Renal cortical epithelial cell (primary cell): Measurements from ENCODE around the gene REXO5. TPM values are rescaled to one million over a fixed set of nuclear protein-coding genes. Genes with fewer than 3 reads are reported as not detected.
A peak's percentile ranks its signal among the peaks of the same experiment; 100 is the strongest.

Experiments used
- DNase-seq: peaks from one replicate; pipeline ENCODE4 v3.0.0-alpha.2; 2011; ENCODE audit warnings: low read depth
- total RNA-seq: library from RNA; depleted of rRNA; stranded (reverse); fragments of >200 nt; gene quantifications from 2 replicates; pipeline ENCODE4 v1.2.3, GENCODE V29; 2014

REXO5 gene
- total RNA-seq, 1 donor from 2014 or later, result 3.8 TPM

DNA sequence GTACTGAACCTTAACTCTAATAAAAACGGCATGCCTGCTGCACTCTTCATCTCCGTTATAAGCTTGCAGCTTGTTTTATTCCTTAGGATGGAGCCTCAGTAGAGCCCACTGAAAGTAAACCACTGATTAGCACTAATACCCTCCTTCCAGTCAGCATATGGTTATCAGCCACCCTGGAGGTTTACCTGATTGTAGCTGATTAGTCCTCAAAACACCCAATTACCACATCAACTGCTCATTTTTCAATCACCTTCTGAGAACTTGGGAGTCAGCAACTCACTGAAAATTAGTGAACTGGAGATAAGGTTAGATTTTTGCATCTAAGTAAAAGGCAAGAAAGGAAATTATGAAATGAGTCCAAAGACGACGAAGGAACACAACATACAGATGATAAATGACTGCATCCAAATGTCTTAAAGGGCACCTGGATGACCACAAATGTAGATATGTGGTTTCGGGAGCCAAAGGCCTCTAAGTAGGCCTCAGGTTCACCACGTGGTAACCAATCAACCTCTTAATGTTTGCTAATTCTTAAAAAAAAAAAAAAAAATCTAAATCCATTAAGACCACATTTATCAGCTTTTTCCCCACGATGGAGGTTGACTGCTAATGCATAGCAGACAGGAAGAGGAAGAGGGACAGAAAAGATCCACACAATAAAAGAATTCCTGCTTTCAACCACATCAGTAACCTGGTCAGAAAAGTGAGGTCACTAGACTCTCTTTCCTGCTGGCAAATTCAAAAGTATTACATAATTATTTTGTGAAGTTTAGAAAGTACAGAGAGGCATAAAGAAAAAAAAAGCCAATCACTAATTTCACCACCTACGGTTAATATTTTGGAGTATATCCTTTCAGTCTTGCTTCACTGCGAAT lies 65.9 kb downstream of the REXO5 start:
- DNase-seq, result no peak

DNA sequence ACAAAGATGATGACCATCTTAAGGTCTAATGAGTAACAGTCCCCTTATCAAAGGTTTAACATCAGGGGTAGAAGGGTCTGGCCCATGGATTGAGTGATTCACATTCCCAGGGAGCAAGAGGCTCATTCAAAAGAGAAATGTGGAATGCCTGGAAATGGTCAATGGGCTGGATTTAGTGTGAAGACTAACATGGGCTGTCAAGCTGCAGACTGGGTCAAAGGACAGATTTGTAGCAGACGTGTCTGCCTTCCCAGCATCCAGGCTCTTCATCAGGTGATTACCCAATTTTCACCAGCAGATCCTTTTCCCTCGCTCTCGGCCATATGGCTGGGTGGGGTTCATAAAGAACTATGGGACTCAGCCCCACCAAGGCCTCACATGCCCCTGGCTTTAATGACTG lies 67.0 kb downstream of the REXO5 start:
- no peak for DNase-seq

DNA sequence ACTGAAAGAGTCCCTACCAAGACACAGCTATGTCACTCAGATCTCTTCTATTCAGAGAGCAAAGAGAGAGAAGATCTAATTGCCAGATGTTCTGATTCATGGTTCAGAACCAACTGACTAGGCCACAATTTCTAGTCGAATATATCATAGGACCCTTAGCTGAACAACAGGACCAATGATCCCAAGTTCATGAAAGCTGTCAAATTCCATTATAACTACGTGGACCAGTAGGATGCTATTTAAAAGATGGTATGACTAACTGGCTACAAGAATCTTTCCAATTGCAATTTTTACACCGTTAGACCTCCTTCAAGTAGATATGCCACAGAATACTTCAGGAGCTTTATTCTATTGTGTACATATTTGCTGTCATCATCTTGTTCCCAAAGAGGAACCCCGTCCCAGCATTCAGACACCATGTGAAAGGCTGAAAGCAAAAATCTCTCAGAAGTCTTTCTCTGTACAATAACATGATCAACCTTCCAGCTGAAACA lies 67.8 kb downstream of the REXO5 start:
- DNase-seq, result no peak

DNA sequence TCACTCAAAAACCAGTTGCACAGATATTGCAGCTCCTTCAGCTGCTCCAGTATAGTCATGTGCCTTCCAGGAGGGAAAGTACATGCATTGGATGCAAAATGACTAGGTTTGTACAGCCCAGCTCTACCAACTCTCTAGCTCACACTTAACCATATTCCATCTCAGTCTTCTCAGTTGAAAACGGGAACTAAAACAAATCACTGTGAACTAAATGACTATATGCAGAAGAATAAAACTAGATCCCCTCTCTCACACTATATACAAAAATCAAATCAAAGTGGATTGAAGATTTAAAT lies 69.0 kb downstream of the REXO5 start:
- DNase-seq, result no peak

DNA sequence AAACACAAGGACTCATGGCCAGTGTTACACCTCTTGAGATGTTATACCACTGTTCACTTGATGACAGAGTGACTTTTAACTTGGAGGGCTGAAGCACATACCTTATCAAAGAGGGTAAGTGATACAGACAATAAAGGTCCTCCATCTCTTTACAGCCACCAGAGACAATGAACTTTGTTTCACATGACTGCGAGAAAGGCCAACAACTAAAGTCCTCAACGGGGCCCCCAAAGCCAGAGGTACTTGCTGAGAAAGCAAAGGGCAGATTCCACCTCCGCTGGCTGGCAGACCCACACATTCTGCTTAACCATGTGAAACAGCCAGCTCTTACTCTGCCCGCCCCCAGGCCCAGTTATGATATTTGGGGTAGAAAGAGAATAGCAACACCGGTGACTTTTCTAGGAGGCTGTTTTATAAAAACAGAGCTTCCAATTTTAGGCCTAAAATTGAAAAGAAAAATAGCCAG lies 72.4 kb downstream of the REXO5 start:
- peak; percentile 74 for DNase-seq

DNA sequence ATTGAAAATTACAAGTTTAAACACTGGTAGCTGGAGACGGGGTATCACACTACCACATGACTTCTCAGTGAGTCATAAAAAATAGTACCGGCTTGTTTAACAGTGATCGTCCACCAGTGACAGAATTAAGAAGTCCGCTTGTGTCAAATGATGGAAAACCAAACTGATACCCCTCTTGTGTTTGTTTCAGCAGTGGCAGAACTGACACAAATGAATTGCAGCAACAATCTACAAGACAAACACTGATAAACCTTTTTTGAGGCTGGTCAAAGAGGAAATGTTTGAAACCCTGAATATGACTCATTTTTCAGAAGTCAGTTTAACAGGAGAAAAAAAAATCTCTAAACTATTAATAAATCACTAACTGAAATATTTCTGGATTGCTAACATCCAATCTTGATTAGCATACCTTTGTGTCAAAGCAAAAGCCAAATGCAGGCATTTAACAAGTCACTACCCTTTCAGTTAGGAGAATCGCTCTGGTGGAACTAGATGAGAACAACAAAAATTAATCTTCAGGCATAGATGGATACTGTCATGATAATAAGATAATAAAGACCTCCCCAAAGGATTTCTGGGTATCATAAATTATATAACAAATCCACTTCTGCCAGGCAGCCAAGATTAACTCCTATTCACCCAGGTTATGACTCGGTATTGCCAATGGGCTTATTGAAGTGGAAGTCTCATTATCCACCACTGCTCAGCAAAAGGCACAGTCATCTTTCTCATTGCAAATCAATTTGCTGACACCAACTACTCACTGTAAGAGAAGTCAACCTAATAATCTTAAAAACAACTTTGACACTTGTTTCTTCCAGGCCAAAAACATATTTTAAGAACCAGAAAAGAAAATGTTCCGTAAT lies 73.1 kb downstream of the REXO5 start:
- peak; percentile 88 for DNase-seq

DNA sequence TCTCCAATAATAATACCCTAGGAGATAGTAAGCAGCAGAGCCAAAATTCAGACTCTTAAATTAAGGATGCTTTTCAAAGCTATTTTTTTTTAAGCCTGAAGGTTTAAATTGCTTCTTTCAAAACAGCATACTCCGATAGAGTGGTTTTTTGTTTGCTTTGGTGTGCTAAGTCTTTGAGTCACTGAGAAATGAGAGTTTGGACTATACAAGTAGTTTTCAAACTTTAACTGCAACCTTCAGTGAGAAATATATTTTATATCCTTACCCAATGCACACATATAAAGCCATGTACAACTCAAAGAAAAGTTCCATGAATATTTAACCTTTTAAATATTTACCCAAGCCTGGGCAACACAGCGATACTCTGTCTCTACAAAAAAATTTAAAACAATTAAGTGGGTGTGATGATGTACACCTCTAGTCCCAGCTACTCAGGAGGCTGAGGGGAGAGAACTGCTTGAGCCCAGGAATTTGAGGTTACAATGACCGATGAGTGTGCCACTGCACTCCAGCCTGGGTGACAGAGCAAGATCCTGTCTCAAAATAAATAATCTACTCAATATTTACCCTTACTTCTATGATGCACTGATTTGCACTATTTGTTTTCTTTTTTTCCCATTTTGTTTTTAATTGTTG lies 74.7 kb downstream of the REXO5 start:
- peak; percentile 37 for DNase-seq

DNA sequence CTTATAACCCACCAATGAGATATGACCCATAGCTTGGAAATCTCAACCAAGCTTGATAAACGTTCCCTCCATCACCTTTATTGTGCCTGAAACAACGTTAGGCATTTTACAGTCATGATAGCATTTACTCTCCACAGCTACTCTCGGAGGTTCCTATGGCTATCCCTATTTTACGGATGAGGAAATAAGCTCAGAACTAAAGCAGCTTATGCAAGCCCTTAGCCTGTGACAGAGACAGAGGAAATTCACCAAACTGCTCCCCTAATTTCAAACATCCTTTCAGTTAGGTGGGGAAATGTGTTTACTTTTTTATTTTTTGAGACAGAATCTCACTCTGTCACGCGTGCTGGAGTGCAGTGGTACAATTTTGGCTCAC lies 75.2 kb downstream of the REXO5 start:
- no peak for DNase-seq

DNA sequence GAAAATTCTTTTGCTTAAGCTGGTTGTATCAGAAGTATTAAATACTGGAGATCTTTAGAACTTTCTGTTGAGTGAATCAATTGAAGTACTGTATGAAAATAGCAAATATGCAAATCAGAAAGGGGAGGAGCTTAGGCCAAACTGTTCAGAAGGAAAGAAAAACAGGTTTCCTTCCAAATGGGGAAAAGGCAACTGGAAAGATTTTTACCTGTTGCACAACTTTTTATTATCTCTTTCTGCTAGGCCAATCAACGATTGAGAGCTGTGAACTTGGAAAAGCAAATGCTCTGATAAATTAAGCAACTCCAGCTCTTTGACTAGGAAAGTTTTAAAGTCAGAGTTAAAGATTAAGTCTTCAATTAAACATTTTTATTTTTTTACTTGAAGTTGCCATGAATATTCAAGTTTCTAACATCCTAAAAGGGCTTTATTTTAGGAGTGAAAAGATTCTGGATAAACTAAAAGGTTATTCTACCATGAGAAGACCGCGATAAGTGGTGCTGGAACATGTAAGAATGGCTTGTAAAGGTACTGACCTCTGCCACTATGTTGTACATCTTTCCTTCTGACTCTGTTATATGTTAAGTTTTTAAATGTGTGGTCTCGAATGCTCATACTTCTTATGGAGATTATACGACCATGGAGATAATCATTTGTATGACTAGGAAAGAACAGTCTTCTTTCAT lies 77.4 kb downstream of the REXO5 start:
- DNase-seq, result peak; percentile 78

DNA sequence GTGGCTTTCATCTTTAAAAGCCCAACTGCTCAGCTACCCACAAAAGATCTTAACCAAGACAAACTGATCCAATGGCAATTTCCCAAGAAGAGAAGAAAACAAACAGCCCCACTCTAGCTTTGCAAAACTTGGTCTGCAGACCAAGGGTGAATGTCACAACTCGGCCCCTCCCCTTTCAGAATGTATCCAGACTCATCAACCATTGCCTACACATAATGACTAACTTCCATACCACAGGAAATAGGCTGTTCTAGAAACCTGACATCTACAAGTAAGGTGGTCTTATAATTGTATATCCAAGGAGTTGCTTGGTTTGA lies 77.9 kb downstream of the REXO5 start:
- peak; percentile 68 for DNase-seq

DNA sequence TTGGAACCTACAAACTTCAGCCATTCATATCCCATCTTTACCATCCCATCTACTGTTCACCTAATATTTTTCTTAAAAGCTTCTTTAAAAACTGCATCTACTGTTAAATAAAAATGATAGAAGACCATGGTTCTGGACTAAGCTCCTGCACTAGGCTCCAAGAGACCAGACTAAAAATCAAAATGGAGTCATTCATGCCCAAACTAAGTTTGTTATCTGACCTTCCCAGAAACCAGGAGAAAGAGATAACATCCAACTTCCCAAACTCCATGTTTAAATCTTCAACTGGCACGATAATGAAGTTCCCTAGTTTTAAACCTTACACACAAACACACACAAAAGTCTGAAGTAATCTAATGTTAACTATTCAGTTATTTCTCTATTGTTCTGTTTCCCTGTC lies 80.0 kb downstream of the REXO5 start:
- no peak for DNase-seq

DNA sequence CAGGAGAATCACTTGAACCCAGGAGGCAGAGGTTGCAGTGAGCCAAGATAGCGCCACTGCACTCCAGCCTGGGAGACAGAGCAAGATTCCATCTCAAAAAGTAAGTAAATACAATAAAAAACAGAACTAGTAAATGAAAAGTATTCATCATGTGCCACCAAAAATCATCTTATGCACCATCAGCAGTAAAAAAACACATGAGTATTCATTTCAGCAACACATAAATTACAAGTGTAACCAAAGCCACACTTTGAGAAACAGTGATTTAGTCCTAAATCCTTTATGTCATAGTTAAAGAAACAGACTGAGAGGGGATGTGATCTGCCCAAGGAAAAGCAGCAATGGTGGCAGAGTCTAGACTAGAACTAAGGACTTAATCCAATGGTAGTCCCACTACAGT lies 80.9 kb downstream of the REXO5 start:
- DNase-seq, result no peak

DNA sequence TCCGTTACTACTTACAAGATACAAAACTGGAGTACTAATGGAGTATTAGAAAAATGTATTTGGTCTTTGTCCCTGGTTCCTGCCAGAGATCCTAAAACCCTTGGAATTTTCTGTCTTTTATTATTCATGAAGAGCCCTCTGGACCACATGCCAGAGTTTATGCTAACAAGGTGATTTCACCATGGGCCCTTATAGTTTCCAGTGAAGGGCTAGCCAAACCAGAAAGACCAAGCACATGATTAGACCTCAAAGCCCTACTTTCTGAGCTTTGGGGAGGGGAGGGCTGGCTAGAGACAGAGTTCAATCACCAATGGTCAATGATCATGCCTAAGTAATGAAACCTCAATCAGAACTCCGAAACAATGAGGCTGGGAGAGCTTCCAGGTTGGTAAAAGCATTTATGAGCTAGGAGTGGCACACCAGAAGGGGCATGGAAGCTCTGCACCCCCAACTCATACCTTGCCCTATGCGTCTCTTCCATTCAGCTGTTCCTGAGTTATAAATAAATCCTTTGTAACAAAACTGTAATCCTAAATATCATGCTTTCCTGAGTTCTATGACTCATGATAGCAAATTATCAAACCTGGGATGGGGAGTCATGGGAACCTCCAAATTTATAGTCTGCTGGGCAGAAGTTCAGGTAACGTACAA lies 83.4 kb downstream of the REXO5 start:
- peak; percentile 43 for DNase-seq

DNA sequence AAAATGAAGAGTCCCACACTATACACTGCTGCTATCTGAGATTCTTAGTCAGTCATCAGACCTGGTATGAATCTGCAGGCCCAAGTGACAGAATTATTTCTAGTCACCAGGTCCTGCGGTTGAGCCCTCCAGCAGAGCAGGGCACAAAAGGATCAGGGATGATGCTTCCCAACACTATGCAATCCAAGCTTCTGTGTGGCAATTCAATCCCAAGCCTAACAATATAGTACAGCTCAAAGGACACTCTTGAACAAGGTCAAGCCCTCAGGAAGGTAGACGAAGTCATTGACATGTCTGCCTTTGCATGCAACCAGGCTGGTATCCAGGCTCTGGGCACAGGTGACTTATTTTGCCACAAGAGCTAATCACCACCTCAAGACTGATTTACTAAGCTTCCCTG lies 88.1 kb downstream of the REXO5 start:
- DNase-seq, result no peak

DNA sequence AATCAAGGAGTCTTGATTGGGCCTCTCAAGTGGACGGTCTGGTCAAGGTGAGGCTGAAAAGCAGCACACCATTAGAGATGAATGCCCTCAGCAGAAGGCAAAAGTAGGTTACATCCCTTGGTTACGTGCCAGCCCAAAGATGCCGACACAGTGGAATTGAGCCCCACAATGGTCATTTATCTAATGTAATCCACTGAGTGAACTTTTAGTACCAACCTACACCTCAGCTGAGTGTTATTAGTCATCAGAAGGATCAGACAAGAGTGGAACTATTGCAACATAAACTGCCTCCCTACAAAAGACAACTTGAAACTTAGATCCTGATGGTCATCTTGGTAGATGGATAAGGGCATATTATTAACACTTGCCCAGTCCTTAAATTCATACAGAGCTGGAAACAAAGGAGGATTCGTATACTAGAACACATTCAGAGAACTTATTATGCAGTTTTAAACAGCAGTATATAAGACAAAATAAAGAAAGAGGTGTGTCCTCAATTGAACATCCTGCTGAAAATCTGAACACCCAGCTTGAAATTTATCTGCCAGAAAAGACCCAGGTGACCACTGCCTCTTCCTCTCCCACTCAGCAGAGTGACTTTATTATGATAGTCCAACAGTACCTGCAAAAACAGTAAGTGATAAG lies 91.0 kb downstream of the REXO5 start:
- DNase-seq, result peak; percentile 90

DNA sequence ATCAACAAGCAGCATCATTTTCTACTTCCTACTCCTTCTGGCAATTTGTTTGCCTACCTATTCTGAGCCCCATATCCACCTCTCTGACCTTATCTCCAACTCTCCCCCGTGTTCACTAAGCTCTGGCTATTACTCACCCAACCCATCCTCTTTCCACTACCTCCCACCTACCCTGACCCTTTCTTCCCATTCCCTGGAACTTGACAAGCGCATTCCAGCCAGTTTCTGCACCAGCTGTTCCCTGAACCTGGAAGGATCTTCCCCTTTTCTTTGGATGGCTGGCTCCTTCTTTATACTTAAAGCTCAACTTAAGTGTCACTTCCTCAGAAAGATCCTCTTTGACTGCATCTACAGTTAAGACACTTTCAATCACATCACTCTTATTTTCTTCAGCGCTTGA lies 91.6 kb downstream of the REXO5 start:
- no peak for DNase-seq

DNA sequence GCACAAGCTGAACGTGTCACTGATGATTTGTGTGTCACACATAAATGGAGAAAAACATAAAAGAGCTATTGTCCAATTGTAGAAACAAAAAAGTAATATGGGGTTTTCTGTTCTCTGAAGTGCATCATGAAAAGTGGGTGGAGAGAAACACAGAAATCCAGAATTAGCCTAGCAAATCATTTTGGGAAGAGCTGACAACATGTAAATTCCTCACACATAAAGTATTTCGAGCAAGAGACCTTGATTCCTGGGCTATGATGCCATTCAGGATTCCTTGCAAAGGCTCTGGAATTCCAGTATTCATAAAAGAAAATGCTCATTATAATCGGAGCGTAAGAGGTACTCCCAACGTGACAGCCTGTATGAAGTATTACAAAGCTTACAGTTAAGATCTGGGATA lies 92.7 kb downstream of the REXO5 start:
- DNase-seq, result peak; percentile 75
